Measurements from ENCODE around the gene PTPRC.

Gene PTPRC

DNA sequence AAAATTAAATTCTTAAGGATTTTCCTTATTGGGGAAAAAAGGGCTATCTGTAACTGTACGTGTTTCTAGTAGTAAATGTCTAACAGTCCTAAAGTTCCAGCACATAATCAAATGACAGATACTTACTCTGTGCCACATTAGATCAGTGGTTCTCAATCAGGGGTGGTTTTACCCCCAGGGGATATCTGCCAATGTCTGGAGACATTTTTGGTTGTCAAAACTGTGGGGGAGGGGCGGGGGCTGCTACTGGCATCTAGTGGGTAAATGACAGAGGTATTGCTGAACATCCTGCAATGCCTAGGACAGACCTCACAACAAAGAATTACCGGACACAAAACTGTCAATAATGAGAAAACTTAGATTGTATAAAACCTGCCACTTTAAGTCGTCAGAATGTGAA lies 33.4 kb upstream of the PTPRC start:
- TF ChIP-seq POLR2AphosphoS5 (IDR thresholded peaks at IDR 0.05; ENCODE audit: low read depth, low read length), result no peak
- TF ChIP-seq SIN3A (IDR thresholded peaks at IDR 0.05; ENCODE audit: borderline replicate concordance, insufficient read depth, low read length), result no peak
- TF ChIP-seq, protein P1, sequence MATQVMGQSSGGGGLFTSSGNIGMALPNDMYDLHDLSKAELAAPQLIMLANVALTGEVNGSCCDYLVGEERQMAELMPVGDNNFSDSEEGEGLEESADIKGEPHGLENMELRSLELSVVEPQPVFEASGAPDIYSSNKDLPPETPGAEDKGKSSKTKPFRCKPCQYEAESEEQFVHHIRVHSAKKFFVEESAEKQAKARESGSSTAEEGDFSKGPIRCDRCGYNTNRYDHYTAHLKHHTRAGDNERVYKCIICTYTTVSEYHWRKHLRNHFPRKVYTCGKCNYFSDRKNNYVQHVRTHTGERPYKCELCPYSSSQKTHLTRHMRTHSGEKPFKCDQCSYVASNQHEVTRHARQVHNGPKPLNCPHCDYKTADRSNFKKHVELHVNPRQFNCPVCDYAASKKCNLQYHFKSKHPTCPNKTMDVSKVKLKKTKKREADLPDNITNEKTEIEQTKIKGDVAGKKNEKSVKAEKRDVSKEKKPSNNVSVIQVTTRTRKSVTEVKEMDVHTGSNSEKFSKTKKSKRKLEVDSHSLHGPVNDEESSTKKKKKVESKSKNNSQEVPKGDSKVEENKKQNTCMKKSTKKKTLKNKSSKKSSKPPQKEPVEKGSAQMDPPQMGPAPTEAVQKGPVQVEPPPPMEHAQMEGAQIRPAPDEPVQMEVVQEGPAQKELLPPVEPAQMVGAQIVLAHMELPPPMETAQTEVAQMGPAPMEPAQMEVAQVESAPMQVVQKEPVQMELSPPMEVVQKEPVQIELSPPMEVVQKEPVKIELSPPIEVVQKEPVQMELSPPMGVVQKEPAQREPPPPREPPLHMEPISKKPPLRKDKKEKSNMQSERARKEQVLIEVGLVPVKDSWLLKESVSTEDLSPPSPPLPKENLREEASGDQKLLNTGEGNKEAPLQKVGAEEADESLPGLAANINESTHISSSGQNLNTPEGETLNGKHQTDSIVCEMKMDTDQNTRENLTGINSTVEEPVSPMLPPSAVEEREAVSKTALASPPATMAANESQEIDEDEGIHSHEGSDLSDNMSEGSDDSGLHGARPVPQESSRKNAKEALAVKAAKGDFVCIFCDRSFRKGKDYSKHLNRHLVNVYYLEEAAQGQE (IDR thresholded peaks at IDR 0.05; ENCODE audit: insufficient read depth in 1 of 2, low read depth in 2 of 2, low read length in 2 of 2), result no peak
- TF ChIP-seq FOXP2 (optimal IDR thresholded peaks at IDR 0.05; ENCODE audit: borderline replicate concordance, extremely low read depth, extremely low read length, insufficient read depth), result no peak
- TF ChIP-seq TAF1 (IDR thresholded peaks at IDR 0.05; ENCODE audit: borderline replicate concordance, insufficient read depth, low read length), result no peak

DNA sequence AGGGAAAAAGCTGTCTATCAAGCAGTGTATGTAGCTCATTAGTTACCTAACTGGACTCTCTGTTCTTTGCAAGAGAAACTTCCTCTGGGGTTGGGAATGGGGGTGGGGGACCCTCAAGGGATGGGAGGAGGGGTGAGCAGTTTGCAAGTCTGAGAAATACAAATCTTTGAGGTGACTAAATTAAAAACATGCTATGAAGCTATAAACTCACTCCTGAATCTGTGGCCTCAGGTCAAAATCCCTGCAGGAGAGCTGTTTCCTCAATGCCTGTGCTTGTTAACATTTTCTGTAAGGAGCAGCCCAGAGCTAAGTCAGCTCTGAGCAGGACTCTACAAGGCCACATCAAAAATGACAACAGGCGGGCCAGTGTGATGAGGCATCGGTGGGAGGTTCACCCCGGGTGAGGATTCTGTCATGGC lies 32.8 kb upstream of the PTPRC start:
- TF ChIP-seq FOXP2 (optimal IDR thresholded peaks at IDR 0.05; ENCODE audit: borderline replicate concordance, extremely low read depth, extremely low read length, insufficient read depth) (no peak), TAF1 (IDR thresholded peaks at IDR 0.05; ENCODE audit: borderline replicate concordance, insufficient read depth, low read length) (no peak), SIN3A (IDR thresholded peaks at IDR 0.05; ENCODE audit: borderline replicate concordance, insufficient read depth, low read length) (no peak), POLR2AphosphoS5 (IDR thresholded peaks at IDR 0.05; ENCODE audit: low read depth, low read length) (no peak)
- TF ChIP-seq, protein P1 (IDR thresholded peaks at IDR 0.05; ENCODE audit: insufficient read depth in 1 of 2, low read depth in 2 of 2, low read length in 2 of 2), result no peak

DNA sequence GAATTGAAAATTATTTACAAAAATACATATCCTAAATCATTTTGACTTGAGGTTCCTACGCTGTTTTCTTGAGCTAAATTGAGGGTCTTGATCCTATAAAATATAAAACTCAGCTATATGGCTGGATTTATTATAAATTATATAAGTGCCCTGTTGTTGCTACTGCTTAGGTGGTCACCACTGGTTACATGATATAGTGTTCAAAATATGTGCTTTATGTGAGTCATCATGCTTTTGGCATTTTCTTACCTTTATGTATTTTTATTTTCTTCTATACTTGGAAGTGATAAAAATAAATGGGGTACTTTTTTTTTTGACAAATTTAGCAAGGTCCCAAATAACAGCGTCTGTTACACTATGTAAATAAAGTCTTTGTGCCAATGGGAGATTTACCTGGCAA lies 31.1 kb upstream of the PTPRC start:
- TF ChIP-seq TAF1 (IDR thresholded peaks at IDR 0.05; ENCODE audit: borderline replicate concordance, insufficient read depth, low read length) (no peak), SIN3A (IDR thresholded peaks at IDR 0.05; ENCODE audit: borderline replicate concordance, insufficient read depth, low read length) (no peak), FOXP2 (optimal IDR thresholded peaks at IDR 0.05; ENCODE audit: borderline replicate concordance, extremely low read depth, extremely low read length, insufficient read depth) (no peak), POLR2AphosphoS5 (IDR thresholded peaks at IDR 0.05; ENCODE audit: low read depth, low read length) (no peak)
- TF ChIP-seq, protein P1 (IDR thresholded peaks at IDR 0.05; ENCODE audit: insufficient read depth in 1 of 2, low read depth in 2 of 2, low read length in 2 of 2), result no peak

DNA sequence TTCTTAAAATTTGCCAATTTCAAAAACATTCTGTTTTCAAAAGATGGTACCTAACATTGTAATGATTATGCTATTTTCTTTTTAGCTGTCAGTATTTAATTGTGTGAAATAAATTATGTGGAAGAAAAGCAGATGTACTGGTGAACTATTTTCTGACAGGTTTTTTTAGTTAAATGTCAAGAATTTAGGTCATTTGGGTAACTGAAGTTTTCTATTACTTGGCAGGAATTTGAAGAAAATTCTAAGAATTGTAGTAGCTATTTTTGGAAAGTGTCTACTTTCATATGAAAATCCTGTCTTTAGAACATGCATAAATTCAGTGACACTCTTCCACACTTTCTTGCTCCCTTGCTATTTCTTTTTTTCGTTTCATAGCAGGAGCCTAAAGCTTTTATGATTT lies 28.5 kb upstream of the PTPRC start:
- TF ChIP-seq SIN3A (IDR thresholded peaks at IDR 0.05; ENCODE audit: borderline replicate concordance, insufficient read depth, low read length) (no peak), TAF1 (IDR thresholded peaks at IDR 0.05; ENCODE audit: borderline replicate concordance, insufficient read depth, low read length) (no peak), POLR2AphosphoS5 (IDR thresholded peaks at IDR 0.05; ENCODE audit: low read depth, low read length) (no peak), FOXP2 (optimal IDR thresholded peaks at IDR 0.05; ENCODE audit: borderline replicate concordance, extremely low read depth, extremely low read length, insufficient read depth) (no peak)
- TF ChIP-seq, protein P1 (IDR thresholded peaks at IDR 0.05; ENCODE audit: insufficient read depth in 1 of 2, low read depth in 2 of 2, low read length in 2 of 2), result no peak

DNA sequence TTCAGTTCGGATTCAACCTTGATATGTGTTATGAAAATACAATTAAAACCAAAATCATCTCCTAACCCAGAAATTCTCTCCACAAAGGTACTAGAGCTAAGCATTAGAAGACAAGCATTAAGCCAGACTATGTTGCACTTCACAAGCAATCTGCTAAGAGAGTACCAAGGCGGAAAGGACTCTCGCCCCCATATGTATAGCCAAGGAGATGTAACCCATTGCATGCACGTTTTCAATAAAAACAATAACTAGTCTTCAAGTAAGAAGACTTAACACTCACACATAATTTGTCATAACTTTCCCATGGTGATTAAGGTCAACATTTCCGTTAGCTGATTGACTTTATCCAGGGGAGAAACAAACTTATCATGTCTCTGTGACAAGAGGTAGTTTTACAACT lies 27.6 kb upstream of the PTPRC start:
- TF ChIP-seq POLR2AphosphoS5 (IDR thresholded peaks at IDR 0.05; ENCODE audit: low read depth, low read length), result no peak
- TF ChIP-seq, protein P1 (IDR thresholded peaks at IDR 0.05; ENCODE audit: insufficient read depth in 1 of 2, low read depth in 2 of 2, low read length in 2 of 2), result no peak
- TF ChIP-seq TAF1 (IDR thresholded peaks at IDR 0.05; ENCODE audit: borderline replicate concordance, insufficient read depth, low read length), result no peak
- TF ChIP-seq FOXP2 (optimal IDR thresholded peaks at IDR 0.05; ENCODE audit: borderline replicate concordance, extremely low read depth, extremely low read length, insufficient read depth), result no peak

Data from PFSK-1 (cell line).